Upper lobe of right lung (tissue), 1 donor: ENCODE data around the gene SPATA13. TPM values are rescaled to one million over a fixed set of nuclear protein-coding genes. Genes with fewer than 3 reads are reported as not detected.

Experiments used
- ATAC-seq: fragments of 200-7000 bp; cut with Tn5 transposase; one replicate; pipeline ENCODE4 v1.9.1; 2020; ENCODE audit warnings: mild to moderate bottlenecking, moderate library complexity
- DNase-seq: peaks from one replicate; pipeline ENCODE4 v3.0.0-alpha.2; 2020
- H3K27ac ChIP-seq: fragments of 200-600 bp; one replicate; pipeline ENCODE4 v1.8.0; 2022
- H3K27me3 ChIP-seq: fragments of 200-600 bp; one replicate; pipeline ENCODE4 v1.8.0; 2022; ENCODE audit warnings: mild to moderate bottlenecking
- H3K36me3 ChIP-seq: fragments of 200-600 bp; one replicate; pipeline ENCODE4 v1.8.0; 2022
- H3K4me1 ChIP-seq: fragments of 200-600 bp; one replicate; pipeline ENCODE4 v1.8.0; 2022
- H3K4me3 ChIP-seq: fragments of 200-600 bp; one replicate; pipeline ENCODE4 v1.8.0; 2022; ENCODE audit warnings: mild to moderate bottlenecking
- H3K9me3 ChIP-seq: fragments of 200-600 bp; one replicate; pipeline ENCODE4 v1.8.0; 2022
- intact Hi-C: fragments of 100-400 bp; cut with DNase I; formaldehyde crosslinking; loops from one replicate; pipeline ENCODE4 v1.11.0; 2022
- total RNA-seq: library from RNA; stranded (reverse); fragmentation: NEBNext Ultra II Directional; extraction: Animal tissue kit (Norgen Biotek cat#: 25700); gene quantifications from one replicate; pipeline ENCODE4 v1.2.1, GENCODE V29; 2021
- TF ChIP-seq, protein P1 (sequence below): fragments of 200-600 bp; IDR thresholded peaks from one replicate; pipeline ENCODE4 v1.8.0; 2022; ENCODE audit warnings: antibody characterized with exemption
- donor health status: DM: no; HTN: yes; CAD: no; lungs with severe emphysema.

The SPATA13 gene
- total RNA-seq, 1 donor from 2014 or later, result 34.4 TPM

DNA sequence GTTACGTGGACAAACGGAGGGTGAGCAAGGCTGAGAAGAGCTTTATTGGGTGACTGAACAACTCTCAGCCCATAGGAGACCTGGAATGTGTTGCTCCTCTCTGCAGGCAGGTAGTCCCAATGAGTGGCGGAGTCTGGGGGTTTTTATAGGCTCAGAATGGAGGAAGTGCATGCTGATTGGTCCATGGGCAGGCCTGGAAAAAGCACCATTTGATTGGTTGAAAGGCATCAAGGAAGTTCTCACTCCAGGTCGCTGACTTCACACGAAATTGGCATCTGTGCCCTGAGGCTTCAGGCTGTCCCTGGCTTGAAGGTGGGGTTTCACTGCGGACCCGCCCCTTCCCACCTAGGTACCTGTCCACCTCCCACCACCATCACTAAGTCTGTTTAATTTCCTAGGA, 65.4 kb downstream of the SPATA13 start:
- no peaks in the 10 kb centered on the region for H3K4me1 ChIP-seq
- H3K9me3 ChIP-seq, result no peaks in the 10 kb centered on the region
- H3K36me3 ChIP-seq, result no peaks in the 10 kb centered on the region
- H3K27ac ChIP-seq, result no peak overlapping the region
- TF ChIP-seq, protein P1, sequence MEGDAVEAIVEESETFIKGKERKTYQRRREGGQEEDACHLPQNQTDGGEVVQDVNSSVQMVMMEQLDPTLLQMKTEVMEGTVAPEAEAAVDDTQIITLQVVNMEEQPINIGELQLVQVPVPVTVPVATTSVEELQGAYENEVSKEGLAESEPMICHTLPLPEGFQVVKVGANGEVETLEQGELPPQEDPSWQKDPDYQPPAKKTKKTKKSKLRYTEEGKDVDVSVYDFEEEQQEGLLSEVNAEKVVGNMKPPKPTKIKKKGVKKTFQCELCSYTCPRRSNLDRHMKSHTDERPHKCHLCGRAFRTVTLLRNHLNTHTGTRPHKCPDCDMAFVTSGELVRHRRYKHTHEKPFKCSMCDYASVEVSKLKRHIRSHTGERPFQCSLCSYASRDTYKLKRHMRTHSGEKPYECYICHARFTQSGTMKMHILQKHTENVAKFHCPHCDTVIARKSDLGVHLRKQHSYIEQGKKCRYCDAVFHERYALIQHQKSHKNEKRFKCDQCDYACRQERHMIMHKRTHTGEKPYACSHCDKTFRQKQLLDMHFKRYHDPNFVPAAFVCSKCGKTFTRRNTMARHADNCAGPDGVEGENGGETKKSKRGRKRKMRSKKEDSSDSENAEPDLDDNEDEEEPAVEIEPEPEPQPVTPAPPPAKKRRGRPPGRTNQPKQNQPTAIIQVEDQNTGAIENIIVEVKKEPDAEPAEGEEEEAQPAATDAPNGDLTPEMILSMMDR, result no peak
- no peak for ATAC-seq
- intact Hi-C loops, result loop anchor here (10.0 kb wide), 1 partner anchor 301 kb away; no protein-coding TSS in a partner anchor
- no peak for DNase-seq
- no peaks in the 10 kb centered on the region for H3K27me3 ChIP-seq
- H3K4me3 ChIP-seq, result no peak overlapping the region

DNA sequence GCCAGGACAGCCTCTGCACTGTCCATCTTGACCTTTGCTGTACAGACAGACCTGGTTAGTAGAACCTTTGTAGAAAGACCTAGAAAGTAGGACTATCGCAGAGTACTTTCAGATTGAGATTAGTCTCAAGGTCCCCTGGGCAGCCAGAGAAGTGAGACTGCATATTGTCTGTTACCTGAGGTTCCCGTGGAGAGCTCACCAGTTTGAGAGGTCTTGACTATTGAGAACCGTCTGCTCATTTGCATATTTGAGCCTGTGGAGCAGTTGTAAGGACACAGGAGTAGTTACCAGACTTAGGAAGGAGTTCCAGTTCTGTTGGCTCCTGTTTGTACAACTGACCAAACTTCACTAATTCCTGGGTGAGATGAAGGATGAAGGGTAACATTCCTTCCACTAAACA, 66.2 kb downstream of the SPATA13 start:
- Histone ChIP-seq H3K27me3 (no peaks in the 10 kb centered on the region), H3K4me3 (no peak overlapping the region), H3K9me3 (no peaks in the 10 kb centered on the region), H3K27ac (no peak overlapping the region), H3K36me3 (no peaks in the 10 kb centered on the region), H3K4me1 (no peaks in the 10 kb centered on the region)
- DNase-seq (no peak), ATAC-seq (no peak)
- TF ChIP-seq, protein P1, result no peak
- intact Hi-C loops, result loop anchor here (10.0 kb wide), 1 partner anchor 302 kb away; no protein-coding TSS in a partner anchor

DNA sequence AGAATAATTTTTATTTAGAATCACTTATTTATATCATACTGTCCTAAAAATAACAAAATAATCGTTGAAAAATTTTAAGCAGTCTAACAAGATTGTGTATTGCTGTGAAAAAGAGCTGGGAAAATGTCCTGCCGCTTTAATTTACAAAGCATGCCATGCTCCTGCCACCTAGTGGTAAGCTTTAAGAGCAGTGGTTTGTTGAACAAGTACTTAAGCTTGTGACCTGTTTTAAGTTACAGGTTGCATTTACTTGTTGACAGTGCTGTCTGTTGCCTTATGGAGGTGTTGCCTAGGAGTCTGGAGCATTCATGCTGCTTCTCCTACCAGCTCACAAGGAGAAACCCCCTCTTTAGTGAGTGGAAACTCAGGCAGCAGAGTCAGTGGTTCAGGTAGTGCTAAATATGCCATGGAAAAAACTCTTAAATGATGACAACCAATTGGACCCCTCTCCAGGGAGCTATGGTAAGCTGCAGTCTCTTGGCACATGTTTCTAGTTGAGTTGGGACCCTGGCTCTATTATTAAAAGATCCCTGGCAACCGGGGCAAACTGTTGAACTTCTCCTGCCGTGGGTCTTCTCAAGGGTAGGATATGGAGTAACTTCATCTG, 68.4 kb downstream of the SPATA13 start:
- H3K27ac ChIP-seq, result no peak overlapping the region
- H3K9me3 ChIP-seq, result no peaks in the 10 kb centered on the region
- no peaks in the 10 kb centered on the region for H3K27me3 ChIP-seq
- intact Hi-C loops, result loop anchor here (10.0 kb wide), 1 partner anchor 304 kb away; no protein-coding TSS in a partner anchor
- no peak for DNase-seq
- peak; percentile 79 for ATAC-seq
- H3K4me3 ChIP-seq, result no peak overlapping the region
- H3K4me1 ChIP-seq, result no peaks in the 10 kb centered on the region
- no peaks in the 10 kb centered on the region for H3K36me3 ChIP-seq
- TF ChIP-seq, protein P1, result peak; percentile 93

DNA sequence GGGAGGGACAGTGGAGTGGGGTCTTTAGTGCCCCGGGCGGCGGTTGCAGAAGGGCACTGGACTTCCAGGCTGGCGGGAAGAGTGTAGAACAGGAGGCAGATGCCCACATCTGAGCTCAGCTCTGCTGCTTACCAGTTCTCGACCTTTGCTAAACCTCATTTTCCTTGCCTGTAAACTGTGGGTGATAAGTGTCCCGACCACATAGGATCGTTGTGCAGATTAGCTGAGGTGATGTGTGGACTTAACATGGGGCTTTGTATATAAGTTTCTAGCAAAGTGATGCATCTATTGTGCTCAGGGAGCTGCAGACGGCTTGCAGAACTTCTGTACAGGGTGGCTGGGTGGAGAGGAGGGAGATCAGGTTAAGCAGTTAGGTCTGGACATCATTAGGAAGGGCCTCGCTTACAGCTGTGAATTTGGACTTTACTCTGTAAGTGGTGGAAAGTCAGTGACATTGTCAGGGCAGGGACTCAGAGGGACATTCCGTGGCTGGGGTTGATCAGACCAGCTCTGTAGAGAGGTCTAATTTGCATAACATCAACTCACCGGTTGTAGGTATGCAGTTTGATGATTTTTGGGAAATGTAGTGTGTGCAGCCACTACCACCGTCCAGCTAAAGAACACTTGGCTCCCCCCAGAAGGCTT, 70.0 kb downstream of the SPATA13 start:
- intact Hi-C loops, result no loop called here
- DNase-seq (no peak), ATAC-seq (no peak)
- no peaks in the 10 kb centered on the region for H3K27me3 ChIP-seq
- no peaks in the 10 kb centered on the region for H3K9me3 ChIP-seq
- no peaks in the 10 kb centered on the region for H3K4me1 ChIP-seq
- TF ChIP-seq, protein P1, result no peak
- no peaks in the 10 kb centered on the region for H3K36me3 ChIP-seq
- no peak overlapping the region for H3K27ac ChIP-seq
- no peak overlapping the region for H3K4me3 ChIP-seq

DNA sequence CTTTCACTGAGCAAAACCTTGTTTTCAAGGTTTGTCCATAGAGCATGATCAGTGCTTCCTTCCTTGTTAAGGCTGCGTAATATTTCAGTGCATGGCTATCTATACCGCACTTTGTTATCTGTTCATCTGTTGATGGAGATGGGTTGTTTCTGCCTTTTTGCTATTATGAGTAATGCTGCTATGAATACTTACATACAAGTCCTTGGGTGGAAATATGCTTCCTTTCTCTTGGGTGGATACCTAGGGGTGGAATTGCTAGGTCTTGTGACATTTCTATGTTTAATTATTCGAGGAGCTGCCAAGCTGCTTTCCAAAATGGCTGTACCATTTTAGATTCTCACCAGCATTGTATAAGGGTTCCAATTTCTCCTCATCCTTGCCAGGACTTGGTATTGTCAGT, 70.9 kb downstream of the SPATA13 start:
- TF ChIP-seq, protein P1, result no peak
- DNase-seq, result no peak
- Histone ChIP-seq H3K36me3 (no peaks in the 10 kb centered on the region), H3K4me3 (no peak overlapping the region), H3K4me1 (no peaks in the 10 kb centered on the region), H3K9me3 (no peaks in the 10 kb centered on the region), H3K27me3 (no peaks in the 10 kb centered on the region), H3K27ac (no peak overlapping the region)
- ATAC-seq, result no peak
- intact Hi-C loops, result no loop called here
